Kasumi-1 (cell line): ENCODE measurements around the gene BABAM2.
"Not testable (repeated sequence)": the region's sequence is repeated elsewhere in the genome, so short reads cannot be mapped to it uniquely, and the experiment has no call there.

Experiments
- DNase-seq, 2 experiments: peaks; one replicate each; lab custom pipeline; 2025; lab: John Stamatoyannopoulos, UW

BABAM2 gene

GRCh38 chr2:27946530-27947060, 56.1 kb downstream of the BABAM2 start:
- peak in 1 of 2 experiments; percentile 20 for DNase-seq

- no peak for DNase-seq
These were observed 61.5 kb downstream of the BABAM2 start for GRCh38 chr2:27952070-27952469.

GRCh38 chr2:27953077-27953476, 62.5 kb downstream of the BABAM2 start:
- no peak for DNase-seq

- no peak for DNase-seq
These were observed 63.7 kb downstream of the BABAM2 start for GRCh38 chr2:27954221-27954673.

GRCh38 chr2:27954771-27955383, 64.3 kb downstream of the BABAM2 start:
- peak; percentile 99 for DNase-seq

GRCh38 chr2:27955384-27956161, 65.0 kb downstream of the BABAM2 start:
- no peak for DNase-seq

GRCh38 chr2:27956888-27957287, 66.4 kb downstream of the BABAM2 start:
- DNase-seq, result no peak

- no peak for DNase-seq
These were observed 68.3 kb downstream of the BABAM2 start for GRCh38 chr2:27958711-27959378.

- peak; percentile 86 to 92 for DNase-seq
These were observed 69.0 kb downstream of the BABAM2 start for GRCh38 chr2:27959496-27959895.

GRCh38 chr2:27960237-27960912, 69.8 kb downstream of the BABAM2 start:
- DNase-seq, result peak; percentile 49 to 51

- DNase-seq, result no peak
These were observed 71.5 kb downstream of the BABAM2 start for GRCh38 chr2:27962006-27962405.

- no peak for DNase-seq
These were observed 72.9 kb downstream of the BABAM2 start for GRCh38 chr2:27963472-27963871.

GRCh38 chr2:27964067-27964466, 73.5 kb downstream of the BABAM2 start:
- DNase-seq, result no peak

- DNase-seq, result no peak
These were observed 75.3 kb downstream of the BABAM2 start for GRCh38 chr2:27965841-27966240.

GRCh38 chr2:27966466-27966865, 75.9 kb downstream of the BABAM2 start:
- no peak for DNase-seq

GRCh38 chr2:27967076-27967475, 76.5 kb downstream of the BABAM2 start:
- DNase-seq, result no peak

- DNase-seq, result not testable (repeated sequence)
These were observed 77.5 kb downstream of the BABAM2 start for GRCh38 chr2:27968045-27968444.

GRCh38 chr2:27968957-27969356, 78.4 kb downstream of the BABAM2 start:
- not testable (repeated sequence) for DNase-seq

- DNase-seq, result no peak
These were observed 81.8 kb downstream of the BABAM2 start for GRCh38 chr2:27972311-27972710.

GRCh38 chr2:27973592-27973991, 83.1 kb downstream of the BABAM2 start:
- DNase-seq, result peak; percentile 37 to 57

- no peak for DNase-seq
These were observed 85.8 kb downstream of the BABAM2 start for GRCh38 chr2:27976308-27976707.

GRCh38 chr2:27977731-27978312, 87.3 kb downstream of the BABAM2 start:
- no peak for DNase-seq
